CD4-positive, alpha-beta T cell treated with Interleukin-12 subunit alpha and Interleukin-12 subunit beta, for 1 hour (primary cell): ENCODE measurements around the gene CD28.

Experiments used
- DNase-seq: peaks from one replicate; pipeline ENCODE4 v3.0.0-alpha.2; 2020

Gene CD28

GRCh38 chr2:203706403-203706802, at the start of gene CD28:
TSS of gene CD28 (plus strand) at chr2:203706639. CDS start at chr2:203706697, 58 bp downstream.
- DNase-seq: peak; percentile 91

GRCh38 chr2:203659331-203660049, 46.9 kb upstream of the CD28 start:
- DNase-seq: no peak

GRCh38 chr2:203660465-203660864, 46.0 kb upstream of the CD28 start:
- no peak for DNase-seq

- DNase-seq: no peak
These were observed 45.0 kb upstream of the CD28 start for GRCh38 chr2:203661279-203661908.

- no peak for DNase-seq
These were observed 44.0 kb upstream of the CD28 start for GRCh38 chr2:203662487-203662886.

GRCh38 chr2:203662951-203663350, 43.5 kb upstream of the CD28 start:
- no peak for DNase-seq

- no peak for DNase-seq
These were observed 42.2 kb upstream of the CD28 start for GRCh38 chr2:203664029-203664755.

GRCh38 chr2:203667838-203668237, 38.6 kb upstream of the CD28 start:
- DNase-seq: no peak

GRCh38 chr2:203669820-203670219, 36.6 kb upstream of the CD28 start:
- DNase-seq: no peak

GRCh38 chr2:203670939-203671338, 35.5 kb upstream of the CD28 start:
- DNase-seq: no peak

- no peak for DNase-seq
These were observed 34.6 kb upstream of the CD28 start for GRCh38 chr2:203671876-203672275.

- DNase-seq: no peak
These were observed 33.6 kb upstream of the CD28 start for GRCh38 chr2:203672856-203673255.

GRCh38 chr2:203673933-203674332, 32.5 kb upstream of the CD28 start:
- peak; percentile 21 for DNase-seq

GRCh38 chr2:203675086-203675485, 31.4 kb upstream of the CD28 start:
- DNase-seq: no peak

- DNase-seq: no peak
These were observed 27.5 kb upstream of the CD28 start for GRCh38 chr2:203678971-203679370.

GRCh38 chr2:203679401-203679800, 27.0 kb upstream of the CD28 start:
- no peak for DNase-seq

GRCh38 chr2:203681978-203682377, 24.5 kb upstream of the CD28 start:
- no peak for DNase-seq

GRCh38 chr2:203682688-203683130, 23.7 kb upstream of the CD28 start:
- no peak for DNase-seq

GRCh38 chr2:203683421-203683820, 23.0 kb upstream of the CD28 start:
- DNase-seq: no peak

- DNase-seq: no peak
These were observed 22.4 kb upstream of the CD28 start for GRCh38 chr2:203683932-203684556.

- DNase-seq: no peak
These were observed 21.3 kb upstream of the CD28 start for GRCh38 chr2:203685081-203685621.

- no peak for DNase-seq
These were observed 20.5 kb upstream of the CD28 start for GRCh38 chr2:203685789-203686420.

GRCh38 chr2:203687165-203687564, 19.3 kb upstream of the CD28 start:
- DNase-seq: no peak
